HepG2 (cell line): Measurements from ENCODE around the gene GTF2H1. TPM values are rescaled to one million over a fixed set of nuclear protein-coding genes. Genes with fewer than 3 reads are reported as not detected.
A peak's percentile ranks its signal among the peaks of the same experiment; 100 is the strongest.

Experiments
- SRSF9 ChIP-seq: fragments of 200-400 bp; formaldehyde crosslinking; IDR thresholded peaks from 2 replicates; pipeline ENCODE4 v1.6.1; 2018; ENCODE audit warnings: borderline replicate concordance, mild to moderate bottlenecking, low read depth, low read length; ENCODE audit not compliant: insufficient read depth, poor library complexity, severe bottlenecking
- TEAD2 ChIP-seq: sonication (generic); formaldehyde crosslinking; IDR thresholded peaks from 2 replicates; pipeline ENCODE4 v1.9.0; 2021; ENCODE audit warnings: missing genetic modification reagents
- TMF1 ChIP-seq: sonication (generic); formaldehyde crosslinking; IDR thresholded peaks from 2 replicates; pipeline ENCODE4 v1.8.1; 2022; ENCODE audit warnings: low read depth, missing genetic modification reagents
- ZNF235 ChIP-seq: sonication (generic); formaldehyde crosslinking; IDR thresholded peaks from 2 replicates; pipeline ENCODE4 v1.8.1; 2023; ENCODE audit warnings: mild to moderate bottlenecking, missing genetic modification reagents, borderline replicate concordance
- ZNF441 ChIP-seq: sonication (generic); formaldehyde crosslinking; IDR thresholded peaks from 2 replicates; pipeline ENCODE4 v1.7.0; 2021; ENCODE audit warnings: missing genetic modification reagents, borderline replicate concordance
- ZSCAN30 ChIP-seq: sonication (generic); formaldehyde crosslinking; IDR thresholded peaks from 2 replicates; pipeline ENCODE4 v1.5.0; 2020; ENCODE audit warnings: mild to moderate bottlenecking, missing genetic modification reagents
- polyA plus RNA-seq, 8 experiments: library from polyadenylated mRNA; depleted of rRNA in 3 of 8; stranded (reverse) in 7 of 8; unstranded in 1 of 8; fragments of >200 nt; fragmentation: Illumina TruSeq in 4 of 8; extraction: Trizol in 4 of 8; gene quantifications; 2 replicates each; pipeline versions ENCODE4 v1.2.1 to v1.2.3, GENCODE V29; 2011 to 2016; ENCODE audit warnings: low read depth in 4 of 8, missing spikeins in 1 of 8, mixed read lengths in 1 of 8; ENCODE audit not compliant: insufficient read depth in 1 of 8
- total RNA-seq, 5 experiments: library from RNA; depleted of rRNA; stranded (reverse); fragments of >200 nt; fragmentation: Illumina TruSeq; extraction: Trizol; gene quantifications; 2 replicates each; pipeline ENCODE4 v1.2.3, GENCODE V29; 2016; ENCODE audit warnings: low read depth in 1 of 5
- TF ChIP-seq, protein P1 (sequence below): IDR thresholded peaks from 2 replicates; pipeline ENCODE4 v1.6.1; 2012; ENCODE audit warnings: low read depth, low read length, improper control_type of control experiment
- TF ChIP-seq, protein P2 (sequence below): sonication (generic); formaldehyde crosslinking; IDR thresholded peaks from 2 replicates; pipeline ENCODE4 v1.4.0; 2020; ENCODE audit warnings: missing genetic modification reagents, low read depth, mild to moderate bottlenecking, borderline replicate concordance

Gene GTF2H1
- total and polyA plus RNA-seq, 2 of the 13 experiments (the other 11 are each of a cell fraction or from before 2014, with no cell fraction given), result 15.7 to 51.4 TPM

DNA sequence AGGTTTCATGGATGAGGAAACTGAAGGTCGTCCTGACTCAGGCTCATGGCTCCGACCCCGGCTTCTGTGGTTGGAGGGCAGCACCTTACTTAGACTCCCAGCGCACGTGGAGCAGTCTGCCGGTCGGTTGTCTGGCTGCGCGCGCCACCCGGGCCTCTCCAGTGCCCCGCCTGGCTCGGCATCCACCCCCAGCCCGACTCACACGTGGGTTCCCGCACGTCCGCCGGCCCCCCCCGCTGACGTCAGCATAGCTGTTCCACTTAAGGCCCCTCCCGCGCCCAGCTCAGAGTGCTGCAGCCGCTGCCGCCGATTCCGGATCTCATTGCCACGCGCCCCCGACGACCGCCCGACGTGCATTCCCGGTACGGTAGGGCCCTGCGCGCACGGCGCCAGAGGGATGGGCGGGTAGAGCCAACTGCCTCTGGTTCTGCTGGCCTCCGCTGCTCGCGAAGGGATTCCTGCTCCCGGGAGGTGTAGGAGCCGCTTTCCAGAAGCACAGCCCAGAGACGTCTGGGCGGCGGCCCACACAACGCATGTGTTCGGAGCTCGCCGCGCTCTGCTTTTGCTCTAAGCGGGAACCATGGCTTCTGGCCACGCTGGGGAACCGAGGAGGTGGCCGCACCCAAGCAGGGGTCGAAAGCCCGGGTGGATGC, 72.0 kb downstream of the GTF2H1 start, which contains the start of gene LDHA (continued):
- TF ChIP-seq TMF1 (CRISPR knock-in tag) (peak; percentile 98), ZNF235 (CRISPR knock-in tag) (peak; percentile 98), ZSCAN30 (CRISPR knock-in tag) (peak; percentile 97), TEAD2 (CRISPR knock-in tag) (peak; percentile 69; the same call in 1 of the 2 replicates), ZNF441 (CRISPR knock-in tag) (peak; percentile 92), SRSF9 (no peak)
- TF ChIP-seq, protein P1, sequence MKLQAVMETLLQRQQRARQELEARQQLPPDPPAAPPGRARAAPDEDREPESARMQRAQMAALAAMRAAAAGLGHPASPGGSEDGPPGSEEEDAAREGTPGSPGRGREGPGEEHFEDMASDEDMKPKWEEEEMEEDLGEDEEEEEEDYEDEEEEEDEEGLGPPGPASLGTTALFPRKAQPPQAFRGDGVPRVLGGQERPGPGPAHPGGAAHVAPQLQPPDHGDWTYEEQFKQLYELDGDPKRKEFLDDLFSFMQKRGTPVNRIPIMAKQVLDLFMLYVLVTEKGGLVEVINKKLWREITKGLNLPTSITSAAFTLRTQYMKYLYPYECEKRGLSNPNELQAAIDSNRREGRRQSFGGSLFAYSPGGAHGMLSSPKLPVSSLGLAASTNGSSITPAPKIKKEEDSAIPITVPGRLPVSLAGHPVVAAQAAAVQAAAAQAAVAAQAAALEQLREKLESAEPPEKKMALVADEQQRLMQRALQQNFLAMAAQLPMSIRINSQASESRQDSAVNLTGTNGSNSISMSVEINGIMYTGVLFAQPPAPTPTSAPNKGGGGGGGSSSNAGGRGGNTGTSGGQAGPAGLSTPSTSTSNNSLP, result peak; percentile 33; the same call in 1 of the 2 replicates
- TF ChIP-seq, protein P2, sequence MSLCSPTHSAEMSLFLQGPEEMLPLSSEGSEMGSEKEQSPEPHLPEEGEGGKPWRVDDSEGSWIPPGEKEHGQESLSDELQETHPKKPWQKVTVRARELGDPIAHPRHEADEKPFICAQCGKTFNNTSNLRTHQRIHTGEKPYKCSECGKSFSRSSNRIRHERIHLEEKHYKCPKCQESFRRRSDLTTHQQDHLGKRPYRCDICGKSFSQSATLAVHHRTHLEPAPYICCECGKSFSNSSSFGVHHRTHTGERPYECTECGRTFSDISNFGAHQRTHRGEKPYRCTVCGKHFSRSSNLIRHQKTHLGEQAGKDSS (CRISPR knock-in tag), result peak; percentile 77; the same call in 1 of the 2 replicates
